IPS-15b (cell line): ENCODE data around the gene C9orf78.

Source experiments
- H3K27me3 ChIP-seq: one replicate; pipeline ENCODE4 v1.6.1; 2013; ENCODE audit warnings: low read length; ENCODE audit not compliant: control insufficient read depth, insufficient read depth
- H3K36me3 ChIP-seq: one replicate; pipeline ENCODE4 v1.6.1; 2013; ENCODE audit warnings: low read length; ENCODE audit not compliant: control insufficient read depth, insufficient read depth
- H3K4me1 ChIP-seq: one replicate; pipeline ENCODE4 v1.6.1; 2013; ENCODE audit warnings: mild to moderate bottlenecking, low read length; ENCODE audit not compliant: control insufficient read depth, insufficient read depth
- H3K4me3 ChIP-seq: one replicate; pipeline ENCODE4 v1.5.1; 2013; ENCODE audit warnings: low read depth, low read length
- H3K9ac ChIP-seq: one replicate; pipeline ENCODE4 v1.6.1; 2013; ENCODE audit warnings: low read depth, mild to moderate bottlenecking, low read length
- H3K9me3 ChIP-seq: one replicate; pipeline ENCODE4 v1.6.1; 2013; ENCODE audit warnings: mild to moderate bottlenecking, low read length; ENCODE audit not compliant: control insufficient read depth, insufficient read depth

C9orf78 gene

DNA sequence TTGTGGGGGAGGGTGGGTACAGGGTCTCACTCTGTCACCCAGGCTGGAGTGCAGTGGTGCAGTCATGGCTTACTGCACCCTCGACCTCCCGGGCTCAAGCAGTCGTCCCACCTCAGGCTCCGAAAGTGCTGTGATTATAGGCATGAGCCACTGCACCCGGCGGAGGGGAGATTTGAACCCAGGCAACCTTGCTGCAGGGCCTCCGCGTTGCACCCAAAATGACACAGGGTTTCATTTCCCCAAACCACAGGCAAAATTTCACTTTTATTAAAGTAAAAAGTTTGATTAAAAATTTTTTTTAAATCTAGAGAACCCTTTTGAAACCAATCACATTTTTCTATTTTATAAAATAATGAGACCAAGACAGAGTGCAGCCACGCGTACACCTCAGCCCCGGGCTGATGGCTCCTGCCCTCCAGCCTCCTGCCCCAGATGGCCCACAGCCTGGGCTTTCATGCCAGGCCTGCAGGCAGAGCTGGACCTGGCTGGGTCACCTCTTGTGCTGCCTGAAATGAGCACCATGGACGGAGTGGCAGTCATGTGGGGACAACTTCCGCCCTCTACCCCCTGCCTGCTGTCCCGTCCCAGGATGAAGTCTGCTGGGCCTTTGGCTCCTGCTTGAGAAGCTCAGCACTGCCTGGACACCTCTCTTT is 30.7 kb upstream of the C9orf78 start:
- Histone ChIP-seq H3K4me1 (no peaks in the 10 kb centered on the region), H3K4me3 (no peak overlapping the region), H3K27me3 (no peaks in the 10 kb centered on the region), H3K9ac (no peak overlapping the region), H3K9me3 (no peaks in the 10 kb centered on the region), H3K36me3 (peaks cover 18% of the 10 kb centered on the region)

- Histone ChIP-seq H3K27me3 (no peaks in the 10 kb centered on the region), H3K9me3 (no peaks in the 10 kb centered on the region), H3K4me1 (no peaks in the 10 kb centered on the region), H3K9ac (no peak overlapping the region), H3K36me3 (peaks cover 18% of the 10 kb centered on the region), H3K4me3 (no peak overlapping the region)
These were observed 30.0 kb upstream of the C9orf78 start for GRCh38 chr9:129864991-129865647.

DNA sequence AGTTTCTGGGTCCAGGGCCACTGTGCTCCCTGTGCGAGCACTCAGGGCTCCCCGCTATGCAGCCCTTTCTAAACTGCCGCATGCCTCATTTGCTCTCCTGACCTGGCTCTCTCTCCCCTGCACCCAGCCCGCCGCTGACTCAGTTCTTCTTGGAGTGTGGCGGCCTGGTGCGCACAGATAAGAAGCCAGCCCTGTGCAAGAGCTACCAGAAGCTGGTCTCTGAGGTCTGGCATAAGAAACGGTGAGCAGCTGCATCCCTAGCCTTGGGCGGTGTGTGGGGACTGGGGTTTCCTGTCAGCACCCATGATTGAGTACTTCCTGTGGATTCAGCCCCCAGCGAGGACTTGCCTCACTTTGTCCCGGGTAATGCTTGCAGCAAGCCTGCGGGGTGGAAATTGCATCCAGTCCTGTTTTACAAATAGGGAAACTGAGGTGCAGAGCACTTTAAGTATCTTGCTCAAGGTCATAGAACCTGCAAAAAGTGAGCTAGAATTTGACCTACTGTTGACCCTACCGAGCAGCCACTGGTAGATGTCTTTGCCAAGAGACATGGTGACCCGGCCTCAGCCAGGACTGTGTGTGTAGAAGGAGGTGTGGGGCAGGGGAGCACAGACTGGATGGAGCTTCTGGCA is 28.1 kb upstream of the C9orf78 start:
- no peaks in the 10 kb centered on the region for H3K27me3 ChIP-seq
- H3K9ac ChIP-seq, result no peak overlapping the region
- H3K36me3 ChIP-seq, result peaks cover 18% of the 10 kb centered on the region
- H3K4me3 ChIP-seq, result no peak overlapping the region
- H3K9me3 ChIP-seq, result no peaks in the 10 kb centered on the region
- no peaks in the 10 kb centered on the region for H3K4me1 ChIP-seq

- H3K4me3 ChIP-seq, result no peak overlapping the region
- H3K9me3 ChIP-seq, result no peaks in the 10 kb centered on the region
- H3K9ac ChIP-seq, result no peak overlapping the region
- H3K36me3 ChIP-seq, result peaks cover 16% of the 10 kb centered on the region
- H3K4me1 ChIP-seq, result no peaks in the 10 kb centered on the region
- H3K27me3 ChIP-seq, result no peaks in the 10 kb centered on the region
These were observed 26.4 kb upstream of the C9orf78 start for GRCh38 chr9:129861447-129861827.

GRCh38 chr9:129860653-129861446 is 25.8 kb upstream of the C9orf78 start:
- H3K9me3 ChIP-seq, result no peaks in the 10 kb centered on the region
- no peak overlapping the region for H3K4me3 ChIP-seq
- H3K4me1 ChIP-seq, result no peaks in the 10 kb centered on the region
- no peak overlapping the region for H3K9ac ChIP-seq
- peaks cover 16% of the 10 kb centered on the region for H3K36me3 ChIP-seq
- H3K27me3 ChIP-seq, result no peaks in the 10 kb centered on the region

DNA sequence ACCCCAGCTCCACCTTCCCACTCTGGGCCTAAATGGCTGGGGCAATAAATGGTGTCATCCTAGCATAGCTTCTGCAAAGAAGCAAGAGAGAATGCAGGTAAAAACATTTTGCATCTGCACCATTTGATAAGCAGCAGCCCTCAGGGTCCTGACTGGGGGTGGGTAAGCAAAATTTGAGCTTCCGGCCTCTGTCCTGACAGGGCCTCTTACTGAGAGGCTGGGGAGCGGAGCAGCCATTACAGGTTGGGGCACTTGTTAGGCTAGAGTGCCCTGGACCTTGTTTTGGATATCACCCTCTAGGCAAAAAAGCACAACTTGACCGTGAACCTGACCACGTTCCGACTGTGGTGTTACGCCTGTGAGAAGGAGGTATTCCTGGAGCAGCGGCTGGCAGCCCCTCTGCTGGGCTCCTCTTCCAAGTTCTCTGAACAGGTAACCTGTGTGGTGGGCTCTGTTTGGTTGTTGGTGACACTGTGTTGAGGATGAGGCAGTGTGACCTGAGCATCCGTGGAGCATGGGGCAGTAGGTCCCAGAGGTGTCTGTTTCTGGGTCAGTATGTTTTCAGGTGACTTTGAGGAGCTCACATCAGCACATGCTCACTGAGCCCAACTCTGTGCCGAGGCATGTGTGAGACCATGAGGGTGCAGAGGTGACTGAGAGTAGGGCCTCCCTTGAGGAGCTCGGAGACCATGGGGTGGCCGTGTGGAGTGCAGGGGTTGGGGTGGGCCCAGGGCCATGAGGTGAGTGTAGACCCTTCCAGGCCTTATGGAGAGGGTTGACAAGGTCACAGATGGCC is 23.3 kb upstream of the C9orf78 start:
- Histone ChIP-seq H3K9me3 (no peaks in the 10 kb centered on the region), H3K9ac (no peak overlapping the region), H3K27me3 (no peaks in the 10 kb centered on the region), H3K4me3 (no peak overlapping the region), H3K4me1 (no peaks in the 10 kb centered on the region), H3K36me3 (peaks cover 8% of the 10 kb centered on the region)

GRCh38 chr9:129857207-129857606 is 22.1 kb upstream of the C9orf78 start:
- Histone ChIP-seq H3K36me3 (peaks cover 6% of the 10 kb centered on the region), H3K9ac (no peak overlapping the region), H3K9me3 (no peaks in the 10 kb centered on the region), H3K27me3 (no peaks in the 10 kb centered on the region), H3K4me1 (no peaks in the 10 kb centered on the region), H3K4me3 (no peak overlapping the region)

DNA sequence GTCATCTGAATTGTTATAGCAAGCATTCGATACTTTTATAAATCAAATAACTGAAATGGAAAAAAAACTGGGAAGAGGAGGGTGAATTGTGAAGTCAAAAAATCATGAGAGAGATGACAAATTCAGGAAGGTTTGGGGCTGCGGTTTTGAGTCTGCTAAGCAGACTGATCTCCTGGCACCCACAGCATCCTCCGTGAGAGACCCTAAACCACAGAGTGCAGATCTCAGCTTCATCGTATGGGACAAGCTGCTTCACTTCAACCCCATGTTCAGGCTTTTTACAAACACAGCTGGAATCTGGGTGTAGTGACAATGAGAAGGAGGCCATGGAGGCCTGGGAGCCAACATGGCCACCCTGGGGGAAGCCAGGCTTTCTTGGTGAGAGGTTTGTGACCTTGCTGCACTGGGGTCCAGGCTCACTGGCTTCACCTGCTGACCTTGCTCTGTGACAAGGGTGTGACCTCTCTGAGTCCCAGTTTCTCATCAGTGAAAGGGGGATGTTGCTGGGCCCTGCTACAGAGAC is 19.6 kb upstream of the C9orf78 start:
- Histone ChIP-seq H3K4me1 (no peaks in the 10 kb centered on the region), H3K36me3 (peaks cover 6% of the 10 kb centered on the region), H3K9ac (no peak overlapping the region), H3K4me3 (no peak overlapping the region), H3K9me3 (no peaks in the 10 kb centered on the region), H3K27me3 (no peaks in the 10 kb centered on the region)

- Histone ChIP-seq H3K4me3 (no peak overlapping the region), H3K27me3 (no peaks in the 10 kb centered on the region), H3K9ac (no peak overlapping the region), H3K9me3 (no peaks in the 10 kb centered on the region), H3K36me3 (peaks cover 6% of the 10 kb centered on the region), H3K4me1 (no peaks in the 10 kb centered on the region)
These were observed 18.5 kb upstream of the C9orf78 start for GRCh38 chr9:129853614-129854013.

GRCh38 chr9:129852579-129852978 is 17.5 kb upstream of the C9orf78 start:
- Histone ChIP-seq H3K9me3 (no peaks in the 10 kb centered on the region), H3K4me3 (no peak overlapping the region), H3K9ac (no peak overlapping the region), H3K36me3 (peaks cover 3% of the 10 kb centered on the region), H3K4me1 (no peaks in the 10 kb centered on the region), H3K27me3 (no peaks in the 10 kb centered on the region)

DNA sequence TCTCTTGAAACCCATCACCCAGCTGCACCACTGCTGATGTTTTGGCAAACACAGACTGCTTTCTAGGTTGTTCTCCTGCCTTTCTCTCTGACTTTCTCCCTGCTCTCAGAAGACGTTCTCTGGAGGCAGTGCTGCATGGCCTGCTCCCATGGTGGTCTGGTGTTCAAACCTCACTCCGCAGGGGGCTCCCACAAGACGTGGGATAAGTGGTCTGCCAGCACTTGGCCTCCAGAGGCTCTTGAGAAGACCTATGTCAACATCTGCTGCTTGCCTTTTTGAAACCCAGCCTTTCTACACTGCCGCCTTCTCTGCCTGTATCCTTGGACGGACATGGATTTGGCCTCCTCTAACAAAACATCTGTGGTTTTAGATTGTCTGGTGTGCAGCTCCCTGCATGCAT is 16.7 kb upstream of the C9orf78 start:
- H3K4me3 ChIP-seq, result no peak overlapping the region
- no peaks in the 10 kb centered on the region for H3K27me3 ChIP-seq
- H3K9me3 ChIP-seq, result no peaks in the 10 kb centered on the region
- H3K36me3 ChIP-seq, result peaks cover 3% of the 10 kb centered on the region
- H3K4me1 ChIP-seq, result no peaks in the 10 kb centered on the region
- H3K9ac ChIP-seq, result no peak overlapping the region
